Pulmonary artery endothelial cell (primary cell): ENCODE data around the gene SIK3. TPM values are rescaled to one million over a fixed set of nuclear protein-coding genes. Genes with fewer than 3 reads are reported as not detected.

Experiments
- DNase-seq: peaks from one replicate; pipeline ENCODE4 v3.0.0-alpha.2; 2011; ENCODE audit warnings: low read depth, low spot score
- total RNA-seq: library from RNA; depleted of rRNA; stranded (reverse); fragments of >200 nt; gene quantifications from 2 replicates; pipeline ENCODE4 v1.2.3, GENCODE V29; 2014

The SIK3 gene
- total RNA-seq, 1 donor from 2014 or later = 7.2 TPM

GRCh38 chr11:116972691-116973090 is 125.5 kb downstream of the SIK3 start:
- no peak for DNase-seq

GRCh38 chr11:116970485-116971292 is 127.5 kb downstream of the SIK3 start:
- no peak for DNase-seq

DNA sequence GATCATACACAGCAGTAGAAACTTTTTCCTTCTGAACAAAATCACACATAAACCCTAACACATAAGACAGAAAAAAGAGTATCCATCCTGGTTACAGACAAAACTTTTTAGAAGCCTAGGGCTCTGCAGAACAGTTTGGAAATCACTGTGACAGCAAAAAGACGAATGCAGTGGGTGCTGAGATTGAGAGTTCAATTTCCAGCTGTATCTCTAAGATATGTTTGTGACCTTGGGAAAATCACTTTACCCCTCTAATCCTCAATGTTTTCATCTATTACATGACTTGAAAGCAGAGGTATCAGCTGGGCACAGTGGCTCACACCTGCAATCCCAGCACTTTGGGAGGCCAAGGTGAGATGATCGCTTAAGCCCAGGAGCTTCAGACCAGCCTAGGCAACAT is 128.5 kb downstream of the SIK3 start:
- no peak for DNase-seq

- DNase-seq = no peak
Measured at GRCh38 chr11:116964269-116964668, 134.0 kb downstream of the SIK3 start.

DNA sequence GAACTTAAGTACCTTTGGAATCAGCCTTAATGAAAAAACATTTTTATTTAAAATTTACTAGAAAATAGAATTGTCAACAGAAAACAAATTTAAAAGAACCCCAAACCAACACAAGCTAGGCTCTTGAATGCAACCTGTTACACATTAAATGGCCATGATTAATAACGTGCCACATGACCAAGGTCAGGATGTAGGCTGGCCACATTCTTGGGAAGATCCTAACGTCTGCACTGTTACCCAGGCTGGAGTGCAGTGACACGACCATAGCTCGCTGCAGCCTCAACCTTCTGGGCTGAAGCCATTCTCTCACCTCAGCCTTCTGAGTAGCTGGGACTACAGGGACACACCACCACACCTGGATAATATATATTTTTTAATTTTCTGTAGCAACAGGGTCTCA is 134.4 kb downstream of the SIK3 start:
- no peak for DNase-seq

- no peak for DNase-seq
Measured at GRCh38 chr11:116962108-116962507, 136.1 kb downstream of the SIK3 start.

DNA sequence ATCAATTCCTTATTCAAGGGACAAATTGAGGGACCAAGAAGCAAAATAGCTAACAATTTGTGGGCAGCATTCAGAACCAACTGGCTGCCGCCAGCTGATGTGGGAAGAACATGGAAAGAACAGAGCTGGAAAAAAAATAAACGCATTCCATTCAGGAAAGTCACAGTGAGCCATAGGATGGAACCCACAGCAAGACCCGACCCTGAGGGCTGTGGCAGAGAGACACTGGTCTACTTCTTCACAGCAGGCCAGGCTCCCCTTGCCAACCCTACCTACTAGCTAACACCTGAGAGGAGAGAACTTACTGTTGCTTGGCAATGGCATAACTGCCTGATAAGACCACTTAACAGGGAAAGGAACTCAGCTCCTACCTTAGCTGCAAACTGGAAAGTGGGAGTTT is 137.3 kb downstream of the SIK3 start:
- no peak for DNase-seq

GRCh38 chr11:116958246-116958645 is 140.0 kb downstream of the SIK3 start:
- DNase-seq = no peak

- no peak for DNase-seq
Measured at GRCh38 chr11:116955949-116956348, 142.3 kb downstream of the SIK3 start.

- DNase-seq = no peak
Measured at GRCh38 chr11:116955548-116955947, 142.7 kb downstream of the SIK3 start.

DNA sequence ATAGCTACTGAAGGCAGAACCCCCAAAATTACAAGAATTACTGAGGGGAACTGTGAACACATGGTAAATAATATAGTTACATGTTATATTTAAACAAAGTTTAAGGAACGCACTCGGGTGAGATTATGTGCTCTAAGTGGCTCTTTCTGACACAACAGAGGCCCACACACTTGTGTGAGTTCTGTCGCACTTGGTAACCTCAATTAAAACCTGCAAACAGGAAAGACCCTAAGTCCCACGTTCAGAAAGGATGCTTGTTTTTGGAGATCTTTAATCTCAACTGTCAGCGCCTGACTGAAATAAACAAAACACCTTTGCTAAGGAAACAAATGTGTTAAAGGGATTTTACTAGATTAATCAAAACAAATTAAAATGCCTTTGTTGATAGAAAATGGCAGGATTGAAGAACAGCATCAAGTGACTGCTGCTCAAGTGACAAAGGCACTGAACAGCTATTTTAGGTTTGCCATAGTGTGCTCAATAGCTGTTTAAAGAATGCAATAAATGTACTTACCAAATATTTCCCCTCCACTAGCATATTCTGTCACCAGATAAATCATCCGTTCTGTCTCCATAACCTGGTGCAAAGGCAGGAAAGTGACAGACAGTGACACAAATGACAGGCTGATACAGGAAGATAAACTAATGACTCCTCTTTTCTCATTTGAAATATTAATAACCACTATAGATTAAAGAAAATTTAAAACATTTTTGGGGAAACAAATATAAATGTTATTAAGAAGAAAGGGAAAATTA is 144.5 kb downstream of the SIK3 start:
- DNase-seq = no peak

DNA sequence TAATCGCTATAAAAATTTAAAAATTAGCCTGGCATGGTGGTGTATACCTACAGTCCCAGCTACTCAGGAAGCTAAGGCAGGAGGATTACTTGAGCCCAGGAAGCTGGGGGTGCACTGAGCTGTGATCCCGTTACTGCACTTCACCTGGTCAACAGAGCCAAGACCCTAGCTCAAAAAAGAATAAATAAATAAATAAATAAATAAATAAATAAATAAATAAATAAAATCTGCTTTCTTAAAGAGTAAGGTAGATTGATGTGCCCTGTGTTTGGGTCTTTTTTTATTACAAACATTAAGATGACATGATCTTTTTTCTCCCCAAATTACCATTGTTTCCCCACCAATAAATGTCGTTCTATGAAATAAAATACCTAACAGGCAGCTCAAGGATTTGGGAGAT is 146.5 kb downstream of the SIK3 start:
- DNase-seq = no peak

- no peak for DNase-seq
Measured at GRCh38 chr11:116950210-116950609, 148.0 kb downstream of the SIK3 start.

DNA sequence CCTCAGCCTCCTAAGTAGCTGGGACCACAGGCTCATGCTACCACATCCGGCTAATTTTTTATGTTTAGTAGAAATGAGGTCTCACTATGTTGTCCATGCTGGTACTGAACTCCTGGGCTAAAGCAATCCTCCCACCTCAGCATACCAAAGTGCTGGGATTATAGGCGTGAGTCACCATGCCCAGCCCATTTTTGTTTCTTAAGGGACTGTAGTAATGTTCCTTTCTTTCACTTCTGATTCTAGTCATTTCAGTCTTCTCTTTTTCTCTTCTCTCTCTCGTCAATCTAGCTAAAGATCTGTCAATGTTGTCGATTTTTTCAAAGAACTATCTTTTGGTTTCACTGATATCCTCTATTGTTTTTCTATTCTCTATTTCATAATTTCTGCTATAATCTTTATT is 149.8 kb downstream of the SIK3 start:
- DNase-seq = no peak

DNA sequence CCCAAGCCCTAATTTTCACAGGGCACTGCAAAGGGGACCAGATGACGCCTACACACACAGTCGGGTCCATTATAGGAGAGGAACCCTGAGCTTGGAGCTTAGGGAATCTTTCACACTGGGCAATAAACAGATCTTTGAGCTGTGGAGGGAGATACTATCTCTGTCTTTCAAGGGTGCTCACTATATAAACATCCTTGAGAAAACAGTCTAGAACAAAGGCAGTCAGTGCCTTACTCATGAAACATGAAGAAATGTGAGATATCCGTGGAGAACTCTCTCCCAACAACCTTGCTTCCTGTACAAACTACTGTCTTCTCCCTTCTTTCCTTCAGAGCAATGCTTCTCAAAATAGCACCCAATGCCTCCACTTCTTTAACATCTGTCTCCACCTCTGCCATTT is 151.8 kb downstream of the SIK3 start:
- no peak for DNase-seq

DNA sequence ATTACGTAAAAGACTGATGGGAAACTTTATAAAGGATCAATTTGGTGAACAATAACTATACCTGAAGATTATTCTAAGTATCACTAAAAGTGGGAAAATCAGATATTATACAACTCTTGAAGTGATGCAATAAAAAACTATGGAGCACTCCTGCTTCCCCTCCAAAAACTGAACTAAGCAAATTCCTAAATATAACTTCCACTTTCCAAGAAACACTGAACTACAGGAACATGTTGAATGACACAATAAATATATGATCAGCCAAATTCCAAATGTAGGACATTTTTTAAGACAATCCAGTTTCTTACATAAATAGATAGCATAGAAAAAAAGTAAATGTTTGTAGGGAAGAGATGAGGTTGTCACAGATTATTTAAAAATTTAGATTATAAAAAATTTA is 158.7 kb downstream of the SIK3 start:
- no peak for DNase-seq

DNA sequence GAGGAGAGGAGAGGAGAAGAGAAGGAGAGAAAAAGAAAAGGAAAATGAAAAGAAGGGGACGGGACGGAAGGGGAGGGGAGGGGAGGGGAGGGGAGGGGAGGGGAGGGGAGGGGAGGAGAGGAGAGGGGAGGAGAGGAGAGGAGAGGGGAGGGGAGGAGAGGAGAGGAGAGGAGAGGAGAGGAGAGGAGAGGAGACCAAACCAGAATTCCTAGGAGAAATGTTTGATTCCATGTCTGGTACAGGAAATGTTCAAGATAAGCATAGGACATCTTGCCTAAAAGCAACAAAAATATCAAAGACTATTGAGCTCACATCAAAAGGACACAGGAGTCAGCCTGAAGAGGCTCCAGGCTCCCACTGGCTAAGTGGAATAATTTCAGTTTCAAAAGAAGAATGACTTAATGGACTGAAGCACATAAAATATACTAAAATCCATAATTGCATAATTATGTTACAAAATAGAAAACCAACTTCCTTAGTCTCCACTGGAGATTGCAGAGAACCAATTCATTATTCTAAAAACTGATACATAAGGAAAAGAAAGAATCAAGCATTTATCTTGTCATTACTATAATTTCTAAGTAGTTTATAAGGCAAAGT is 159.7 kb downstream of the SIK3 start:
- no peak for DNase-seq

DNA sequence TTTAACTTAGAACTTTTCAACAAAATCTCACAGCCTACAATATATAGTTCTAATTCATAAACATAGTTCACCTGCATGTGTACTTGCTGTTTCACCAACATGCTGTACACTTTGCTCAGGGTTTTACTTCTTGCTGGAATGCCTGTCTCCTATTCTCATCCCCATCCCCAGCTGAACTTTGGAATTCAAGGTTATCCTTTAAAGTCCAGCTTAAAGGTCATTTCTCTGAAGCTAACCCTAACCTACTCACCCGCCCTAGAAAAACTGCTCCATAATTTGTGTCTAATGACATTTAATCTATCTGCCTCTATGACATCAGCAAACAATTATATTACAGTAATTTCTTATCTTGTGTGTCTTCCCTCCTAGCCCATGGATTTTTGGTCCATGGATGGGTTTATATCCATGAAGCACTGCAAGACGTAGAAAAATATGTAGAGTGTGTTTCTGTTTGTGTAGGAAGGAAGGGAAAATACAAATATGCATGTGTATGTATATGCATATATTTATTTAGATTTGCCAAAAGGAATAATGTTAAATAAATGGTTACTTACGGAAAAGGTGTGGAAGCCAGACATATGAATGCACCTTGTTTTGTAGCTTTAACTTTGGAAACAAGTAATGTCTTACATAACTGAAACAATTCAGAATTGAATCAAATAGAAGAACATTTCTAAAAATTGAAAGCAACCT is 161.3 kb downstream of the SIK3 start:
- no peak for DNase-seq

- DNase-seq = no peak
Measured at GRCh38 chr11:116935514-116935913, 162.7 kb downstream of the SIK3 start.

DNA sequence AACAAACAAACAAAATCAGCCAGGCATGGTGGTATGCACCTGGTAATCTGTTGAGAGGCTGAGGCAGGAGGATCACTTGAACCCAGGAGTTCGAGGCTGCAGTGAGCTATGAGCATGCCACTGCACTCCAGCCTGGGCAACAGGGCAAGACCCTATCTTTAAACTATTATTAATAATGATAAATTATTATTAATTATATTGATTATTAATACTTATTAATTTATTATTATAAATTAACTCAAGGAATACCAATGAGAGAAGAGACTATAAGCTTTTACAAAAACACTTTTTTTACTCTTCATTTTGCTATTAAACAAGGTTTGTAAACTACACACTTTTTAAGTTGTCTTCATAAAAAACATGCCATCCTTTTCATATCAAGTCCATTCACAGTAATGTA is 163.1 kb downstream of the SIK3 start:
- no peak for DNase-seq

GRCh38 chr11:116933961-116934360 is 164.3 kb downstream of the SIK3 start:
- no peak for DNase-seq

- no peak for DNase-seq
Measured at GRCh38 chr11:116932181-116932580, 166.0 kb downstream of the SIK3 start.
